ENCODE results near the gene AP2B1. TPM values are rescaled to one million over a fixed set of nuclear protein-coding genes. Genes with fewer than 3 reads are reported as not detected.

AP2B1 gene
- polyA plus RNA-seq, 1 of the 3 experiments (the other 2 are of a cell fraction) = 97.8 TPM

DNA sequence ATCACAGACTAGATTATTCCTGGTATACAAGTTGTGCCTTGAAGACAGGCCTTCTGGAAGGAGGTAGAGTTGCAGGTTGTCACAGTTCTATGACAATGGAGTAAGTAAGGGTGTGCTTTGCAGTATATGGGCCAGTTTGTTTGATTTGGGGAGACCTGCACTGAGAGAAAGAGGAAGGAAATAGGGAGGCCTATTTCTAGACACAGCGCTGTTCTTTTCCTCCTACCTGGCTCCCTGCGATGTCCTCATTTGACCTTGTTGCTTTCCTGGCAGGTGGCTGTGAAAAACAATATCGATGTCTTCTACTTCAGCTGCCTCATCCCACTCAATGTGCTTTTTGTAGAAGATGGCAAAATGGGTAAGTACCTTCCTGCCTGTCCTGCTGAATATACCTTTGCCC lies 121.8 kb downstream of the AP2B1 start:
- no peaks in the 10 kb centered on the region for H3K9me2 ChIP-seq
- H3K27me3 ChIP-seq (ENCODE audit: insufficient read depth) = no peaks in the 10 kb centered on the region
- no peak overlapping the region for H2AFZ ChIP-seq (ENCODE audit: low read depth)
- no peak overlapping the region for H3K4me2 ChIP-seq
- no peak overlapping the region for H3K27ac ChIP-seq (ENCODE audit: low read depth in 2 of 2, low read length in 1 of 2)
- H3K9ac ChIP-seq = no peak overlapping the region
- no peaks in the 10 kb centered on the region for H3K9me3 ChIP-seq
- H3F3A ChIP-seq (replicated peaks; ENCODE audit: insufficient read depth) = peaks cover 14% of the 10 kb centered on the region
- no peak overlapping the region for H3K4me3 ChIP-seq (ENCODE audit: low read depth in 2 of 2, low read length in 1 of 2)
- POLR2A ChIA-PET = no interaction called here
- WGBS (ENCODE audit: low lambda C conversion rate) = 100% methylated on average over 3 of the region's 3 CpGs
- peaks cover 10 to 14% of the 10 kb centered on the region in 2 experiments; a peak in 3 of 4 replicates for H3K4me1 ChIP-seq (ENCODE audit: control insufficient read depth in 1 of 2, insufficient read depth in 2 of 2, low read depth in 1 of 2, low read length in 1 of 2)
- CTCF ChIA-PET = interaction anchor here (0.6 to 4.5 kb wide), 6 partner anchors 9 to 56 kb away, joined by 3 to 23 read pairs (median 3); no protein-coding TSS in a partner anchor
- peaks cover 23 to 29% of the 10 kb centered on the region in 2 experiments for H3K36me3 ChIP-seq (replicated peaks in 1 of 2; ENCODE audit: control insufficient read depth in 1 of 2, insufficient read depth in 2 of 2, low read length in 1 of 2)
- TF ChIP-seq YY1 (IDR thresholded peaks at IDR 0.05; ENCODE audit: low read depth) = no peak
- TF ChIP-seq, protein P1, sequence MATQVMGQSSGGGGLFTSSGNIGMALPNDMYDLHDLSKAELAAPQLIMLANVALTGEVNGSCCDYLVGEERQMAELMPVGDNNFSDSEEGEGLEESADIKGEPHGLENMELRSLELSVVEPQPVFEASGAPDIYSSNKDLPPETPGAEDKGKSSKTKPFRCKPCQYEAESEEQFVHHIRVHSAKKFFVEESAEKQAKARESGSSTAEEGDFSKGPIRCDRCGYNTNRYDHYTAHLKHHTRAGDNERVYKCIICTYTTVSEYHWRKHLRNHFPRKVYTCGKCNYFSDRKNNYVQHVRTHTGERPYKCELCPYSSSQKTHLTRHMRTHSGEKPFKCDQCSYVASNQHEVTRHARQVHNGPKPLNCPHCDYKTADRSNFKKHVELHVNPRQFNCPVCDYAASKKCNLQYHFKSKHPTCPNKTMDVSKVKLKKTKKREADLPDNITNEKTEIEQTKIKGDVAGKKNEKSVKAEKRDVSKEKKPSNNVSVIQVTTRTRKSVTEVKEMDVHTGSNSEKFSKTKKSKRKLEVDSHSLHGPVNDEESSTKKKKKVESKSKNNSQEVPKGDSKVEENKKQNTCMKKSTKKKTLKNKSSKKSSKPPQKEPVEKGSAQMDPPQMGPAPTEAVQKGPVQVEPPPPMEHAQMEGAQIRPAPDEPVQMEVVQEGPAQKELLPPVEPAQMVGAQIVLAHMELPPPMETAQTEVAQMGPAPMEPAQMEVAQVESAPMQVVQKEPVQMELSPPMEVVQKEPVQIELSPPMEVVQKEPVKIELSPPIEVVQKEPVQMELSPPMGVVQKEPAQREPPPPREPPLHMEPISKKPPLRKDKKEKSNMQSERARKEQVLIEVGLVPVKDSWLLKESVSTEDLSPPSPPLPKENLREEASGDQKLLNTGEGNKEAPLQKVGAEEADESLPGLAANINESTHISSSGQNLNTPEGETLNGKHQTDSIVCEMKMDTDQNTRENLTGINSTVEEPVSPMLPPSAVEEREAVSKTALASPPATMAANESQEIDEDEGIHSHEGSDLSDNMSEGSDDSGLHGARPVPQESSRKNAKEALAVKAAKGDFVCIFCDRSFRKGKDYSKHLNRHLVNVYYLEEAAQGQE (IDR thresholded peaks at IDR 0.05; ENCODE audit: low read depth, low read length) = no peak
- TF ChIP-seq FOSL2 (IDR thresholded peaks at IDR 0.05; ENCODE audit: borderline replicate concordance, low read depth) = no peak
- no peak for TF ChIP-seq RXRA (IDR thresholded peaks at IDR 0.05; ENCODE audit: borderline replicate concordance, low read depth)
- no peak for TF ChIP-seq EZH2phosphoT487 (IDR thresholded peaks at IDR 0.05; ENCODE audit: borderline replicate concordance, low read depth)
- no peak for TF ChIP-seq TEAD4 (IDR thresholded peaks at IDR 0.05; ENCODE audit: borderline replicate concordance, insufficient read depth)
- no peak for TF ChIP-seq CHD2 (IDR thresholded peaks at IDR 0.05; ENCODE audit: low read length, partially characterized antibody)
- no peak for TF ChIP-seq GATA2 (CRISPR knock-in tag; IDR thresholded peaks at IDR 0.05)
- TF ChIP-seq POLR2AphosphoS5 (IDR thresholded peaks at IDR 0.05; ENCODE audit: low read depth, low read length) = no peak
- no peak for TF ChIP-seq TAF1 (IDR thresholded peaks at IDR 0.05; ENCODE audit: borderline replicate concordance, low read depth, low read length)
- TF ChIP-seq, protein P2, sequence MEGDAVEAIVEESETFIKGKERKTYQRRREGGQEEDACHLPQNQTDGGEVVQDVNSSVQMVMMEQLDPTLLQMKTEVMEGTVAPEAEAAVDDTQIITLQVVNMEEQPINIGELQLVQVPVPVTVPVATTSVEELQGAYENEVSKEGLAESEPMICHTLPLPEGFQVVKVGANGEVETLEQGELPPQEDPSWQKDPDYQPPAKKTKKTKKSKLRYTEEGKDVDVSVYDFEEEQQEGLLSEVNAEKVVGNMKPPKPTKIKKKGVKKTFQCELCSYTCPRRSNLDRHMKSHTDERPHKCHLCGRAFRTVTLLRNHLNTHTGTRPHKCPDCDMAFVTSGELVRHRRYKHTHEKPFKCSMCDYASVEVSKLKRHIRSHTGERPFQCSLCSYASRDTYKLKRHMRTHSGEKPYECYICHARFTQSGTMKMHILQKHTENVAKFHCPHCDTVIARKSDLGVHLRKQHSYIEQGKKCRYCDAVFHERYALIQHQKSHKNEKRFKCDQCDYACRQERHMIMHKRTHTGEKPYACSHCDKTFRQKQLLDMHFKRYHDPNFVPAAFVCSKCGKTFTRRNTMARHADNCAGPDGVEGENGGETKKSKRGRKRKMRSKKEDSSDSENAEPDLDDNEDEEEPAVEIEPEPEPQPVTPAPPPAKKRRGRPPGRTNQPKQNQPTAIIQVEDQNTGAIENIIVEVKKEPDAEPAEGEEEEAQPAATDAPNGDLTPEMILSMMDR (IDR thresholded peaks at IDR 0.05) = no peak
- no peak for TF ChIP-seq RAD21 (IDR thresholded peaks at IDR 0.05; ENCODE audit: low read length)
- TF ChIP-seq, protein P3, sequence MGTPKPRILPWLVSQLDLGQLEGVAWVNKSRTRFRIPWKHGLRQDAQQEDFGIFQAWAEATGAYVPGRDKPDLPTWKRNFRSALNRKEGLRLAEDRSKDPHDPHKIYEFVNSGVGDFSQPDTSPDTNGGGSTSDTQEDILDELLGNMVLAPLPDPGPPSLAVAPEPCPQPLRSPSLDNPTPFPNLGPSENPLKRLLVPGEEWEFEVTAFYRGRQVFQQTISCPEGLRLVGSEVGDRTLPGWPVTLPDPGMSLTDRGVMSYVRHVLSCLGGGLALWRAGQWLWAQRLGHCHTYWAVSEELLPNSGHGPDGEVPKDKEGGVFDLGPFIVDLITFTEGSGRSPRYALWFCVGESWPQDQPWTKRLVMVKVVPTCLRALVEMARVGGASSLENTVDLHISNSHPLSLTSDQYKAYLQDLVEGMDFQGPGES (IDR thresholded peaks at IDR 0.05; ENCODE audit: low read depth, low read length) = no peak
- TF ChIP-seq NRF1 (IDR thresholded peaks at IDR 0.05; ENCODE audit: low read depth, low read length) = no peak
- no peak for TF ChIP-seq EP300 (IDR thresholded peaks at IDR 0.05; ENCODE audit: borderline replicate concordance in 1 of 2, low read depth in 1 of 2, low read length in 1 of 2)
- TF ChIP-seq TCF12 (IDR thresholded peaks at IDR 0.05) = no peak
- TF ChIP-seq FOXJ3 (CRISPR knock-in tag; IDR thresholded peaks at IDR 0.05) = no peak
- TF ChIP-seq, protein P4, sequence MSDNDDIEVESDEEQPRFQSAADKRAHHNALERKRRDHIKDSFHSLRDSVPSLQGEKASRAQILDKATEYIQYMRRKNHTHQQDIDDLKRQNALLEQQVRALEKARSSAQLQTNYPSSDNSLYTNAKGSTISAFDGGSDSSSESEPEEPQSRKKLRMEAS (IDR thresholded peaks at IDR 0.05; ENCODE audit: low read depth) = no peak
- TF ChIP-seq NFIC (IDR thresholded peaks at IDR 0.05; ENCODE audit: borderline replicate concordance) = no peak
- no peak for TF ChIP-seq JUND (IDR thresholded peaks at IDR 0.05)
- no peak for DNase-seq
- no peaks in the 10 kb centered on the region for H3K79me2 ChIP-seq (ENCODE audit: insufficient read depth)
- 0 out of 2 replicates have a peak, but pooled peaks cover 5% of the 10 kb centered on the region for H4K20me1 ChIP-seq (ENCODE audit: insufficient read depth)
